T-helper 1 cell treated with Interleukin-12 subunit alpha and Interleukin-12 subunit beta and Interleukin-4 antibody, amounts not matched to agents 30 μg/mL and 1 μg/mL, for 36 hours (primary cell): ENCODE results near the gene MAD1L1.

Experiments used
- H3K27ac Mint-ChIP-seq: one replicate; pipeline ENCODE4 v1.8.0; 2021; ENCODE audit warnings: mild to moderate bottlenecking, mixed read lengths
- H3K27me3 Mint-ChIP-seq: one replicate; pipeline ENCODE4 v1.8.0; 2021; ENCODE audit warnings: low read depth, mixed read lengths
- H3K36me3 Mint-ChIP-seq: one replicate; pipeline ENCODE4 v1.8.0; 2021; ENCODE audit warnings: low read depth, mixed read lengths
- H3K4me1 Mint-ChIP-seq: one replicate; pipeline ENCODE4 v1.8.0; 2021; ENCODE audit warnings: low read depth, mixed read lengths
- H3K4me3 Mint-ChIP-seq: one replicate; pipeline ENCODE4 v1.8.0; 2021; ENCODE audit warnings: mild to moderate bottlenecking, moderate library complexity, mixed read lengths
- H3K9me3 Mint-ChIP-seq: one replicate; pipeline ENCODE4 v1.8.0; 2021; ENCODE audit warnings: mixed read lengths

MAD1L1 gene

GRCh38 chr7:2211259-2211880, 21.4 kb downstream of the MAD1L1 start:
- H3K27ac Mint-ChIP-seq = no peak overlapping the region

DNA sequence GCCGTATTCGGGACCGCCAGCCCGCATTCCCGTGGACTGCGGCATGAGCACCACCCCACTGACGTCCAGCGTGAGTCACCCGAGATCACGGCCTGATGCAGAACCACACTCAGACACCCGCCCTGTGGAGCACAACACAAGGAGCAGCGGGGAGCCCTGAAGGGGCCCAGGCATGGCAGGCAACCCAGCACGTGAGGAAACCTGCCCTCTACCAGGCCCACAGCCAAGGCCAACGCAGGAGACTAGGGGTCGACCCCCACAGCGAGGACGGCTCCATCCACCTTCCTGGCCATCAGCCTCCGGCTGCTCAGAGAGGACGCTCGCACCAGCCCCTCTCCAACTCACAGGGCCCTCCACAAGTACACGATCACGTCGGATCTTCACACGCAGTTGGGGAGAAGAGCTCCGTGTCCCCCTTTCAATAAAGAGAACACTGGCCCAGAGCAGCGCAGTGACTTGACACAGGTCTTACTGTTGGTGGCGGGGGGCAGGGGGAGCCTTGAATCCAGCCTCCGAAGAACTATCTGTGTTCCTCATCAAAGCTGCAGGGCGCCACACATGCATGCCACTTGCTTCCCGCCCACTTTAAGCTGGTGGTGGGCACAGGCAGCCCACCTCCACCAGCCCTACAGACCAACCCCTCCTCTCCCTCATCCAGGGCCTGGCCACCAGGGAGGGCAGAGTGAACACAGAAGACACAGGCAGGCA, 22.0 kb downstream of the MAD1L1 start:
- H3K27me3 Mint-ChIP-seq = no peaks in the 10 kb centered on the region
- no peaks in the 10 kb centered on the region for H3K4me1 Mint-ChIP-seq
- H3K27ac Mint-ChIP-seq = no peak overlapping the region
- H3K36me3 Mint-ChIP-seq = peaks cover 17% of the 10 kb centered on the region
- H3K4me3 Mint-ChIP-seq = no peak overlapping the region
- no peaks in the 10 kb centered on the region for H3K9me3 Mint-ChIP-seq

More at GRCh38 chr7:2211259-2211880, 21.4 kb downstream of the MAD1L1 start:
- Mint-ChIP-seq H3K27me3 (no peaks in the 10 kb centered on the region), H3K4me3 (no peak overlapping the region), H3K36me3 (peaks cover 23% of the 10 kb centered on the region), H3K9me3 (no peaks in the 10 kb centered on the region), H3K4me1 (no peaks in the 10 kb centered on the region)

GRCh38 chr7:2209961-2210323, 22.8 kb downstream of the MAD1L1 start:
- Mint-ChIP-seq H3K4me1 (no peaks in the 10 kb centered on the region), H3K27ac (no peak overlapping the region), H3K36me3 (peaks cover 13% of the 10 kb centered on the region), H3K27me3 (no peaks in the 10 kb centered on the region), H3K9me3 (no peaks in the 10 kb centered on the region), H3K4me3 (no peak overlapping the region)

GRCh38 chr7:2209146-2209960, 23.4 kb downstream of the MAD1L1 start:
- Mint-ChIP-seq H3K27me3 (no peaks in the 10 kb centered on the region), H3K4me3 (no peak overlapping the region), H3K9me3 (no peaks in the 10 kb centered on the region), H3K36me3 (peaks cover 13% of the 10 kb centered on the region), H3K27ac (no peak overlapping the region), H3K4me1 (no peaks in the 10 kb centered on the region)

- Mint-ChIP-seq H3K27ac (no peak overlapping the region), H3K27me3 (no peaks in the 10 kb centered on the region), H3K9me3 (no peaks in the 10 kb centered on the region), H3K36me3 (peaks cover 10% of the 10 kb centered on the region), H3K4me3 (no peak overlapping the region), H3K4me1 (no peaks in the 10 kb centered on the region)
These were observed 24.0 kb downstream of the MAD1L1 start for GRCh38 chr7:2208712-2209111.

GRCh38 chr7:2205036-2205780, 27.5 kb downstream of the MAD1L1 start:
- Mint-ChIP-seq H3K27ac (no peak overlapping the region), H3K4me3 (no peak overlapping the region), H3K4me1 (no peaks in the 10 kb centered on the region), H3K9me3 (no peaks in the 10 kb centered on the region), H3K27me3 (no peaks in the 10 kb centered on the region), H3K36me3 (peaks cover 9% of the 10 kb centered on the region)

- H3K4me1 Mint-ChIP-seq = no peaks in the 10 kb centered on the region
These were observed 28.3 kb downstream of the MAD1L1 start for GRCh38 chr7:2204446-2204845.

DNA sequence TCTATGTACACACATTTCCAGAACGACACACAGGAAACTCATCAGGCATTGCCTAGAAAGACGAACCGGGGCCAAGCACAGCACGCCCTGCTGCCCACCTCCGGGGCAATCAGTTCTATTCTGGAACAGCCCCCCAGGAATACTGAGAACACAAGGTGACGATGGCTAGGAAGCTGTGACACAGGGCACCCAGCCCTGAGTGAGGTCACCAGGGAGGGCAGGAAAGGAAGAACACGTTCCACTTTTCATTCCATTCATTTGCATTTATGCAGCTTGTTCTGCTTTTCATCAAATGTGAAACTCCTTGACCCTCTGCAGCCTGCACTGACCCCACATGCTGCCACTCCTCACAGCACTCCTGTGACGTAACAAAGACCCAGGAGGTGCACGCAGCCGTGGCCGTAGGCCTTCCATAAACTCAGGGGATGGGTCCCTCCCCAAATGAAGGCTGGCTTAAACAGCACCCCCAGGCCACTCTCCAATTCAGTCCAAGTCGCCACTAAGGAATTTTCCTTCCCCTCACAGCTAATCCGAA, 28.9 kb downstream of the MAD1L1 start:
- no peaks in the 10 kb centered on the region for H3K27me3 Mint-ChIP-seq
- no peak overlapping the region for H3K27ac Mint-ChIP-seq
- H3K4me3 Mint-ChIP-seq = no peak overlapping the region
- peaks cover 9% of the 10 kb centered on the region for H3K36me3 Mint-ChIP-seq
- no peaks in the 10 kb centered on the region for H3K9me3 Mint-ChIP-seq
- no peaks in the 10 kb centered on the region for H3K4me1 Mint-ChIP-seq

More at GRCh38 chr7:2204446-2204845, 28.3 kb downstream of the MAD1L1 start:
- Mint-ChIP-seq H3K9me3 (no peaks in the 10 kb centered on the region), H3K27ac (no peak overlapping the region), H3K36me3 (peaks cover 9% of the 10 kb centered on the region), H3K4me3 (no peak overlapping the region), H3K27me3 (no peaks in the 10 kb centered on the region)

- H3K27ac Mint-ChIP-seq = no peak overlapping the region
- peaks cover 6% of the 10 kb centered on the region for H3K36me3 Mint-ChIP-seq
- no peaks in the 10 kb centered on the region for H3K4me1 Mint-ChIP-seq
- no peak overlapping the region for H3K4me3 Mint-ChIP-seq
- no peaks in the 10 kb centered on the region for H3K9me3 Mint-ChIP-seq
- no peaks in the 10 kb centered on the region for H3K27me3 Mint-ChIP-seq
These were observed 29.6 kb downstream of the MAD1L1 start for GRCh38 chr7:2202901-2203765.

DNA sequence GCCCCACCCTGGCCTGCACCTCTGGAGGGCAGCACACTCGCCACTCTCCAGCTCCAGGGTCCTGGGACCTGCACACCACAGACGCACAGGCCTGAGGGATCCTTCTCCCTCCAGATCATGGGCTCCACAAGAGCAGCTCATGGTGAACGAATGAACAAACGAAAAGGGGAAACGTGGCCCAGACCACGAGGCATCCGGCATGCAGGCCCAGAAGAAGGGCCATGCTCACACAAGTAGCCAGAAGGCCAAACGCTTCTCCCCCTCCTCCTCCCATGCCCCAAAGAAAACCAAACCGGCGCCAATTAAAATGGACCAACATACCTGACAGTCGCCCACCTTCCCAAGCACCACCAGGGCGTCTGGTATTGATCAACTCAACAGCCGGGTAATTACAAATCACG, 30.4 kb downstream of the MAD1L1 start:
- Mint-ChIP-seq H3K27me3 (no peaks in the 10 kb centered on the region), H3K4me3 (no peak overlapping the region), H3K36me3 (peaks cover 7% of the 10 kb centered on the region), H3K27ac (no peak overlapping the region), H3K9me3 (no peaks in the 10 kb centered on the region), H3K4me1 (peaks cover under 1% of the 10 kb centered on the region)

DNA sequence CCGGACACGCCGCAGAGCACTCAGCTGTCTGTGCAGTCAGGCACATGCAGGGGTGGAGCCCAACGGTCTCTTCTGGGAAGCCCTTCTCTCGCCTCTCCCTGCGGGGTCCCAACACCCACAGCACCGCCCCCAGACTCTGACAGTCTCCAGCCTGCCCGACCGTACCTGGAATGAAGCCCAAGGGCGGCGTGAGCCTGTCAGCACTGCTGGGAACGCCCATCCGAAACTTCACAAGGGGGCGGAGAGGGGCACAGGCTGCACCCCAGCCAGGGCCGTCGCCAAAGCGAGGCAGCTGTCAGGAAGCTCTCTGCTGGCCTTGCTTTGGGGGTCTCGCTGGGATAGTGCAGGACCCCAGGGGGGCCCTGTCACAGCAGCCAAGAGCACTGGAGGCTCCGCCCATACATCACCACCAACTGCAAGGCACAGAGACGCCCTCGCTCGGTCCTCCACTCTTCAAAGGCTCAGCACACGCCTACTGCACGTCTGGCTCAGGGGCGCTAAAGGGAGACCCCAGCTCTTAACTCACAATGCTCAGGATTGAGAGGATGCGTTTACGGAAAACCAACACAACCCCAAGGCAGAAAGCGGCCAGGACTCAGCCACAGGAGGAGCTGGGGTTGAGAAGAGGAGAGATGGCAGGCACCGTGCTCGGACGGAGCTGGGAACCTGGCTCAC, 30.9 kb downstream of the MAD1L1 start:
- Mint-ChIP-seq H3K4me3 (no peak overlapping the region), H3K27ac (no peak overlapping the region), H3K36me3 (peaks cover 9% of the 10 kb centered on the region), H3K9me3 (no peaks in the 10 kb centered on the region), H3K4me1 (peaks cover 3% of the 10 kb centered on the region), H3K27me3 (no peaks in the 10 kb centered on the region)

GRCh38 chr7:2201128-2201527, 31.6 kb downstream of the MAD1L1 start:
- H3K9me3 Mint-ChIP-seq = no peaks in the 10 kb centered on the region
- no peak overlapping the region for H3K27ac Mint-ChIP-seq
- H3K4me3 Mint-ChIP-seq = no peak overlapping the region
- H3K27me3 Mint-ChIP-seq = no peaks in the 10 kb centered on the region
- H3K36me3 Mint-ChIP-seq = peaks cover 11% of the 10 kb centered on the region
- H3K4me1 Mint-ChIP-seq = peaks cover 3% of the 10 kb centered on the region

- Mint-ChIP-seq H3K9me3 (no peaks in the 10 kb centered on the region), H3K4me3 (no peak overlapping the region), H3K27ac (no peak overlapping the region), H3K36me3 (peaks cover 17% of the 10 kb centered on the region), H3K4me1 (peaks cover 3% of the 10 kb centered on the region), H3K27me3 (no peaks in the 10 kb centered on the region)
These were observed 32.2 kb downstream of the MAD1L1 start for GRCh38 chr7:2200584-2200980.
